HL-60 (cell line): Measurements from ENCODE around the gene ARL6IP1.

Experiments used
- POLR2AphosphoS5 ChIP-seq: IDR thresholded peaks from 2 replicates; pipeline ENCODE4 v1.6.1; 2012; ENCODE audit warnings: low read depth
- TF ChIP-seq, protein P1 (sequence below): IDR thresholded peaks from one replicate; pipeline ENCODE4 v1.5.1; 2011; ENCODE audit warnings: low read length, control low read depth, inconsistent platforms; ENCODE audit not compliant: insufficient read depth
- TF ChIP-seq, protein P2 (sequence below): IDR thresholded peaks from 2 replicates; pipeline ENCODE4 v1.6.1; 2012; ENCODE audit warnings: low read depth; ENCODE audit not compliant: insufficient replicate concordance

DNA sequence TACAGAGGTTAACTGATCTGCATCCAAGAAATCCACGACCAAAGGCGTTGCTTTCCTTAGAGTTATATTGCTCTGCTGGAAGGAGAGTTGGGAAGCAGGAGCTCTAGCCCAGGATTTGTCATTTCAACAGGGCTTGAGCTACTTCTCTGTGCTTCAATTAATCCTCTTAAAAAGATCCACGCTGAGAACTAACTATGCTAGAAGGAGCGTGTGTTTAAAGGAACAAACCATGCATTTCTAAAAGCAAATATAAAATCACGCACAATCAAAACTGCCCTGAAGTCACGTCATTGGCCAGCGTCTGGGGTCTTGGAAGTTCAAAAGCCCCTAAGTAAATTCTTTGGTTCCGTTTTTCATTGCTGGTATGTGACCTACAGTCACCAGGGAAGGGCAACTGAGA lies 1.1 kb downstream of the ARL6IP1 start:
- TF ChIP-seq, protein P1, sequence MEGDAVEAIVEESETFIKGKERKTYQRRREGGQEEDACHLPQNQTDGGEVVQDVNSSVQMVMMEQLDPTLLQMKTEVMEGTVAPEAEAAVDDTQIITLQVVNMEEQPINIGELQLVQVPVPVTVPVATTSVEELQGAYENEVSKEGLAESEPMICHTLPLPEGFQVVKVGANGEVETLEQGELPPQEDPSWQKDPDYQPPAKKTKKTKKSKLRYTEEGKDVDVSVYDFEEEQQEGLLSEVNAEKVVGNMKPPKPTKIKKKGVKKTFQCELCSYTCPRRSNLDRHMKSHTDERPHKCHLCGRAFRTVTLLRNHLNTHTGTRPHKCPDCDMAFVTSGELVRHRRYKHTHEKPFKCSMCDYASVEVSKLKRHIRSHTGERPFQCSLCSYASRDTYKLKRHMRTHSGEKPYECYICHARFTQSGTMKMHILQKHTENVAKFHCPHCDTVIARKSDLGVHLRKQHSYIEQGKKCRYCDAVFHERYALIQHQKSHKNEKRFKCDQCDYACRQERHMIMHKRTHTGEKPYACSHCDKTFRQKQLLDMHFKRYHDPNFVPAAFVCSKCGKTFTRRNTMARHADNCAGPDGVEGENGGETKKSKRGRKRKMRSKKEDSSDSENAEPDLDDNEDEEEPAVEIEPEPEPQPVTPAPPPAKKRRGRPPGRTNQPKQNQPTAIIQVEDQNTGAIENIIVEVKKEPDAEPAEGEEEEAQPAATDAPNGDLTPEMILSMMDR = no peak
- TF ChIP-seq POLR2AphosphoS5 = no peak
- TF ChIP-seq, protein P2, sequence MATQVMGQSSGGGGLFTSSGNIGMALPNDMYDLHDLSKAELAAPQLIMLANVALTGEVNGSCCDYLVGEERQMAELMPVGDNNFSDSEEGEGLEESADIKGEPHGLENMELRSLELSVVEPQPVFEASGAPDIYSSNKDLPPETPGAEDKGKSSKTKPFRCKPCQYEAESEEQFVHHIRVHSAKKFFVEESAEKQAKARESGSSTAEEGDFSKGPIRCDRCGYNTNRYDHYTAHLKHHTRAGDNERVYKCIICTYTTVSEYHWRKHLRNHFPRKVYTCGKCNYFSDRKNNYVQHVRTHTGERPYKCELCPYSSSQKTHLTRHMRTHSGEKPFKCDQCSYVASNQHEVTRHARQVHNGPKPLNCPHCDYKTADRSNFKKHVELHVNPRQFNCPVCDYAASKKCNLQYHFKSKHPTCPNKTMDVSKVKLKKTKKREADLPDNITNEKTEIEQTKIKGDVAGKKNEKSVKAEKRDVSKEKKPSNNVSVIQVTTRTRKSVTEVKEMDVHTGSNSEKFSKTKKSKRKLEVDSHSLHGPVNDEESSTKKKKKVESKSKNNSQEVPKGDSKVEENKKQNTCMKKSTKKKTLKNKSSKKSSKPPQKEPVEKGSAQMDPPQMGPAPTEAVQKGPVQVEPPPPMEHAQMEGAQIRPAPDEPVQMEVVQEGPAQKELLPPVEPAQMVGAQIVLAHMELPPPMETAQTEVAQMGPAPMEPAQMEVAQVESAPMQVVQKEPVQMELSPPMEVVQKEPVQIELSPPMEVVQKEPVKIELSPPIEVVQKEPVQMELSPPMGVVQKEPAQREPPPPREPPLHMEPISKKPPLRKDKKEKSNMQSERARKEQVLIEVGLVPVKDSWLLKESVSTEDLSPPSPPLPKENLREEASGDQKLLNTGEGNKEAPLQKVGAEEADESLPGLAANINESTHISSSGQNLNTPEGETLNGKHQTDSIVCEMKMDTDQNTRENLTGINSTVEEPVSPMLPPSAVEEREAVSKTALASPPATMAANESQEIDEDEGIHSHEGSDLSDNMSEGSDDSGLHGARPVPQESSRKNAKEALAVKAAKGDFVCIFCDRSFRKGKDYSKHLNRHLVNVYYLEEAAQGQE = no peak
